Stimulated activated CD8-positive, alpha-beta memory T cell treated with anti-CD3 and anti-CD28 coated beads, Interleukin-12 subunit alpha, Interleukin-12 subunit beta, amount 100 ng/mL, for 4 hours (primary cell): ENCODE results near the gene GTF2A1L.

Source experiments
- DNase-seq: peaks from one replicate; pipeline ENCODE4 v3.0.0-alpha.2; 2020; ENCODE audit warnings: low read depth

GTF2A1L gene

GRCh38 chr2:48707466-48707865 lies 89.8 kb downstream of the GTF2A1L start:
- DNase-seq = no peak

- no peak for DNase-seq
Measured at GRCh38 chr2:48709096-48710034, 91.7 kb downstream of the GTF2A1L start.

GRCh38 chr2:48711343-48711742 lies 93.7 kb downstream of the GTF2A1L start:
- no peak for DNase-seq

GRCh38 chr2:48712151-48712550 lies 94.5 kb downstream of the GTF2A1L start:
- no peak for DNase-seq

DNA sequence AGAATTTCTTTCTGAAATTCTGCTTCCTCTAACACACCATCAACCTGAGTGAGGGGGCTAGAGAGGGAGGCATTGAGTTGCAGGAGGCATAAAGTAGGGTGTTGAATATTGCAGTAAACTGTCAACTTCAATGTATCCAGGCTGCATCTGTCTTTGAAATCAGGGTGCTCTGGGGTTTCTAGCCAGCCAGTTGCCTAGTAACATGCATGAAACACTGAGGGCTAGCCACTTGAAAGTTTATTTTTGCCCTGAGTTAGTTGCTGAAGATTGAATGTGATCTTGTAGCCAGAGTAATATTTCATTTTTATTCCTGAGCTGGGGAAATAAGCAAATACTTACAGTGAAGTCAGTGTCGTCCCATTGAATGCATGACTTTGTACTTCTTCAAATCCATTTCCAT lies 96.0 kb downstream of the GTF2A1L start:
- no peak for DNase-seq

DNA sequence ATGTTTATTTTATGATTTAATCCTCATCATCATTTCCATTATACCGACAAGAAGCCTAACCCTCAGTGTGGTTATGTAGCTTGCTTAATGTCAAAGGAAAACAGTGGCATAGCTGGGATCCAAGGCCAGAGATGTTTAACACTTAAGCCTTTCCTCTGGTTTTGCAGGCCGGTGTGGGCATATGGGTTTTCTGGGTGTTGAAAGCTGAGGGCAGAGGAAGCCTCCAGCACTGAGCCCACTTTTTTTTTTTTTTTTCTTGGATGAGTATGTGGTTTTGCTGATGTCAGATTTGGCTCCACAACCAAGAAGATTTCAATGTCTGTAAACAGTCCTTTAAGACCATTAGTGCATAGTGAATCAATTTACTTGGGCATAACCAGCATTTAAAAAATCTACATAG lies 96.6 kb downstream of the GTF2A1L start:
- no peak for DNase-seq

DNA sequence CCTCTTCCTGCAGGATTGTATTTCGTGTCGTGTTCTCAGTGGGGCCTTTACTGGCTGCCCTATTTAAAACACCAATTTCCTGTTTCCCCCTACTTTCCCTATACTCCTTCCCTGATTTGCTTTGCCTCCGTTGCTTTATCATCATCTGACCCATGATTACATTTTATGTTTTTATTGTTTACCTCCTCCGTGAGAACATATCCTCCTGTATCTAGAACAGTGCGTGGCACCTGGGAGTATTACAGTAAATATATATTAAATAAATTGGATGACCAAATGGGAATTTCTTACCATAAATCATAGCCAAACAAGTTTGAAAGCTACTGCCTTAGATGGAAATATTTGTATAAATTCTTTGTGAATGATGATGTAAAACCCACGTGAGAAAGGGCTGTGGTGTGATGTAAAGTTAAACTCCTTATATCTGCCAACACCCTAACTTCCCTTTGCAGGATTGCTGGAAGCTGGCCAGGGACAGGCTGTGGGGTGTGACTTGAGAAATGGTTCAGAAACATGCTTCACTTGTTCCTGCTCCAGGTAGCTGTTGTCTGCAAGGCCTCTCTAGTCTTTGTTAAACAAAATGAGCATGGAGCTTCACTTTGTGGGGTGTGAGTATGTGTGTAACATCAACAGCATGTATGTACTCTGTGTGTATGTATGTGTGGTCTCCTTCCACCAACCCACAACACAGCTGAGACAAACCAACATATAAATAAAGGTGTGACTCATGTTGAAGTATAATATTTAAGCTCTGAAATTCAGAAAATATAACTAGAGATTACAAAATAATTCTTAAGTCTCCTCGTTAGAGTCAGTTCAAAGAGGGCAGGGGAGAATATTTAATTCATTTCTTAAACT lies 97.6 kb downstream of the GTF2A1L start:
- DNase-seq = no peak

GRCh38 chr2:48715956-48716355 lies 98.3 kb downstream of the GTF2A1L start:
- no peak for DNase-seq

DNA sequence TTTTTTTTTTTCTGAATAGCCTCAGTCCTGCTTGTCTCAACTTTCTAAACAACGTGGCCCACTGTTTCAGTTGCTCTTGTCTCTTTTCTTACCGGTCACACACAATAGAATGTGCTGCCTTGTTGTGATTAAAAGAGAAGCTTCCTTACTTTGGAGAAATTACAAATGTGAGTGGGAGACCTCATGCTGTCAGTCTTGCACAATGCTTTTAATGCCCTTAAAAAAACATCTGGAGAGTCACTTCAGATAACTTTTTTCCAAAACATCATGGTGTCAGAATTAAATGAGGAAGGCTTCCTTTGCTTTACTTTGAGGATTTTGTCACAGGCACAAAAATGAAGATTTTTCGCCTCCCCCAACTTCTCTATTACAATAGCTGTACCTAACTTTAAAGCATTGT lies 100.2 kb downstream of the GTF2A1L start:
- DNase-seq = no peak

- no peak for DNase-seq
Measured at GRCh38 chr2:48719480-48720177, 102.0 kb downstream of the GTF2A1L start.

DNA sequence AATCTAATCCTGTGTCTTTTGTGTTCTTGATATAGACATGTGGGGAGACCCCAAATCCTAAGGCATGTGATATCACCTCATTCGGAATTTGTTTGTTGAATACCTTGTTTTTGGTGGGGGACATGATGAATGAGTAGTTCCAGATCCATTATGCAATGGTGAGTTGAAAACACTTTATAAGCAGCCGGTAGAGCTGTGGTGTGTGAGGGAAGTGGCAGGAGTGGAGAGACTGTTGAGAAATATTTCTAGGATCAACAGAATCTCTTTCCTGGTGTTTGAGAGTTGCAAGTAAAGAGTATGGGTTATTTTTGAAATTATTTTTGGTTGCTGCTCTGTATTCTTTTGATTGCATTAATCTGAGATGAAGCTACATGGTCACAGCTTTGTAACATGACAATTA lies 103.5 kb downstream of the GTF2A1L start:
- no peak for DNase-seq

GRCh38 chr2:48722391-48722790 lies 104.7 kb downstream of the GTF2A1L start:
- DNase-seq = no peak

DNA sequence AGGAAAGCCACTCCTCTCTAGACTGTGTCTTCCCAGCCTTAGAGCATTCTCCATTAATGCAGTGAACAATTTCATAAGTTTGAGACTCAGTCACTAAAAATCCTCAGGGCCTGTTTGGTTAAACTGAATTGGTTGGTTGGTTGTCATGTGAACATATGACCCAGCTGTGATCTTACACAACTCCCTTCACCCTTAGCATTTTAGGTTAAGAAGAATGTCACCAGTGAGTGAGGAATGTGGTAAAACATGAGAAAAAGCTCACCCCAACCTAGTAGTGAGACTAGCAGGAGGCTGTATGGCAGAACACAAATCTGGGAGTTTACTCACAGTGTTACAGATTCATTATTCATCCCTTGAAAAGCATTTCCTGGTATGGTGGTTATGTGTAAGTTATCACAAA lies 105.5 kb downstream of the GTF2A1L start:
- DNase-seq = no peak

DNA sequence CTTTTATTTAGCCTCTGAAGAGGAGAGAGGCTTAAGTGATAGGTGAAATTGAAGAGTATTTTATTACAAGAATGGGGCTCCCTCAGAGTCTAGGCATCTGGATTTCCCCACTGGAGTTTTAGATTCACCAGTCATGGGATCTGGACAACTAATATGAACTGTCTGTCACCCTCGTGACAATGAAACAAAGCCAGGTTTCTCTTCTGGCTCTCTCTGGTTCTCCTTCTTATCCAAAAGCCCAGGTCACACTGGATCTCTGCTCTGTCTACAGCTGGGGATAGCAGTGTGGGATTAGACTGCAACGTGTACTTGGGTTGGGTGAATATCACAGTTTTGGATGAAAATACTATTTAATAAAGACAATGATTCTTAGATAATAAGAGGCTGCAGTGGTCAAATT lies 106.6 kb downstream of the GTF2A1L start:
- DNase-seq = no peak

DNA sequence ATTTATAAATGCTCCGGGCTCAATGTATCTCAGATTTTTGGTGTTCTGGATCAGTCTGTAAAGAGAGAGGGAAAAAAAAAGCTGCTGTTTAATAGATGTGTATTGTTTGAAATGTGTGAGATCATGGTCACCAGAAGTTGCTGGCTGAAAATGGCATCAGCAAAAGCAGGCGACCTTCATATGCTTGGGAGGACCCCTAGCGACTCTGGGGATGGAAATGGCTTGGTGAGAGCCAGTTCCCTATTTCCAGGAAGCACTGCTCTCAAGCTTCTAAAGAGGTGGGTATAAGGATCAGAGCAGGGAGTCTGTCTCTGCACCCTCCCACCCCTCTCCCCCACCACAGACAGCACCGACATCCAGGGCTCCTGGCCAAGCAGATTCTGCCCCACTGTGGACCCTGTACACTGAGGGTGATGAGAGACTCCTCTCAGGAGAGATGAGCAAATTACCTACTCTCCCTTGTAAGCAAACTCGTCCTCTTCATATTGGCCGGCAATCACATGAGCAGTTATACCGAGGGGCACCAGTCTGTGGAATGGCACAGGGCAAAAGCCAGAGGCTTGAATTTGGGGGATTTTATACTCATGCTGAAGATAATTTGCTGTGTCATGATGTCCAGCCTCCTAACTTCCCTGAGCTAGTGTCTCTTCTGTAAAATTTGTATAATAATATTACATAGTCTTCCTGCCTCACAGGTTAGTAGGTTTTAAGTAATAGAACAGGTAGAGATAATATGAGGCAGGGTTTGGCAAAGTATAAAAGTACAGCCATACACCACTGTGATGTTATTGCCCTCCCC lies 108.2 kb downstream of the GTF2A1L start:
- no peak for DNase-seq

DNA sequence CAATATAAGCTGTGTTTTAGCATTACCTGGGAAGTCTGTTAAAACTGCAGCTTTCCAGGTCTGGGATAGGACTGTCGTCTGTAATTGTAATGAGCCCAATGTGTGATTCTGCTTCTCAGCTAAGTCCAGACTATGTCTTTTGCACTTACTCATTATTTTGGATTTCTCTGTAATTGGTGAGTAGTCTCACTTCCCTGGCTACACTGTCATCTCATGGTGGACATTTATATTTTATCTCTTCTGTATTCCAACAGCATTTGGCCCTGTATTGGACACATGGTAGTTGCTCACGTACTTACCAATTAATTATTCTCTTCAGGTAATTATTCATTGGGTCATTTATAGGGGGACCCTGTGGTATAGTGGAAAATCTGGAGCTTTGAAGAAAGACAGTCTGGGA lies 109.9 kb downstream of the GTF2A1L start:
- DNase-seq = no peak

DNA sequence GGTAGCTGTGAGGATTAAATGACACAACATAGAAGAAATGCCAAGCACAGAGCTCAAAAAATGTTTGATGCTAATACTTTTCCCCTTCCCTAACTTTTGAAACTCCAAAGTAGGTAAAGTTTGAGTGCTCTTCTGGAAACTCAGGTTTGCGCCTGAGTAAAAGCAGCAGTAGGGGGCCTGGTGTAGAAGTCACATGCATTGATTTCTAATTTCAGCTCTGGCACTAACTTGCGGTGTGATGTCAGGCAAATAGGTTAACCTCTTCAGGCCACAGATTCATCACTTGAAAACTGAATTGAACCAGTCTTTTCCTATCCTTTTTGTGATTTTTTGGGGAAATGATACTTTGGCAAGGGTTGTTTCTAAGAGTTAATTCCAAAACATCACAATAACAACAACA lies 110.6 kb downstream of the GTF2A1L start:
- DNase-seq = no peak

GRCh38 chr2:48728840-48729239 lies 111.2 kb downstream of the GTF2A1L start:
- no peak for DNase-seq
